ENCODE data around the gene AP1M2. TPM values are rescaled to one million over a fixed set of nuclear protein-coding genes. Genes with fewer than 3 reads are reported as not detected.

AP1M2 gene
- total RNA-seq, 3 donors from 2014 or later = 34.1 to 49.9 TPM; not detected in 1

DNA sequence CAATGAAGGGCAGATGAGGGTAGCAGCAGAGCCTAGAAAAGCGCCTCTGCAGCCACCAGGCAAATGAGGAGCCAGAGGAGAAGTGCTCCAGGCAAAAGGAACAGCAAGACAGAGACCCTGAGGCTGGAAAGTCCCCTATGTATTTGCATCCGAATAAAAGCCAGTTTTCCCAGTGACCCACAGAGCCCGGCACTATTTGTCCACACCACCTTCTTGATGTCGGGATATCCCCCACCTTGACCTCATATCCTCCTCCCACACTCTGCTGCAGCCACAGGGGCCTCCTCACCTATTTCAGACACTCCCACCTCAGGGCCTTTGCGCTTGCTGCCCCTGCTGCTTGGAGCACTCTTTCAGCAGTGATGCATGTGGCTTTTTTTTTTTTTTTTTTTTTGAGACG is 36.8 kb downstream of the AP1M2 start:
- TF ChIP-seq POLR2A (IDR thresholded peaks at IDR 0.05) (no peak), POLR2AphosphoS5 (IDR thresholded peaks at IDR 0.05) (no peak)
- TF ChIP-seq, protein P1, sequence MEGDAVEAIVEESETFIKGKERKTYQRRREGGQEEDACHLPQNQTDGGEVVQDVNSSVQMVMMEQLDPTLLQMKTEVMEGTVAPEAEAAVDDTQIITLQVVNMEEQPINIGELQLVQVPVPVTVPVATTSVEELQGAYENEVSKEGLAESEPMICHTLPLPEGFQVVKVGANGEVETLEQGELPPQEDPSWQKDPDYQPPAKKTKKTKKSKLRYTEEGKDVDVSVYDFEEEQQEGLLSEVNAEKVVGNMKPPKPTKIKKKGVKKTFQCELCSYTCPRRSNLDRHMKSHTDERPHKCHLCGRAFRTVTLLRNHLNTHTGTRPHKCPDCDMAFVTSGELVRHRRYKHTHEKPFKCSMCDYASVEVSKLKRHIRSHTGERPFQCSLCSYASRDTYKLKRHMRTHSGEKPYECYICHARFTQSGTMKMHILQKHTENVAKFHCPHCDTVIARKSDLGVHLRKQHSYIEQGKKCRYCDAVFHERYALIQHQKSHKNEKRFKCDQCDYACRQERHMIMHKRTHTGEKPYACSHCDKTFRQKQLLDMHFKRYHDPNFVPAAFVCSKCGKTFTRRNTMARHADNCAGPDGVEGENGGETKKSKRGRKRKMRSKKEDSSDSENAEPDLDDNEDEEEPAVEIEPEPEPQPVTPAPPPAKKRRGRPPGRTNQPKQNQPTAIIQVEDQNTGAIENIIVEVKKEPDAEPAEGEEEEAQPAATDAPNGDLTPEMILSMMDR (IDR thresholded peaks at IDR 0.05) = no peak

DNA sequence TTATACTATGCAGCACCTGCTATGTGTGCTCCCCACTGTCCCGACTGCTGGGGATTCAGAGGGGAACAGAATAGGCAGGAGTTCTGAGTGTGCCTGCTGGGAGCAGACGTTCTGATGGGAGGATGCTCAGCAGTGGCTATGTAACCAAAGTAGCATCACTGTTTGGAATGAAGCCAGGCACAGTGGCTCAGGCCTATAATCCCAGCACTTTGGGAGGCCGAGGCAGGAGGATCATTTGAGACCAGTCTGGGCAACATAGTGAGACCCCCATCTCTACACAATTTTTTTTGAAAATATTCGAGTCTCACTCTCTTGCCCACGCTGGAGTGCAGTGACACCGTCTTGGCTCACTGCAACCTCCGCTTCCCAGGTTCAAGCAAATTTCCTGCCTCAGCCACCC is 37.4 kb downstream of the AP1M2 start:
- TF ChIP-seq, protein P1 (IDR thresholded peaks at IDR 0.05) = no peak
- TF ChIP-seq POLR2A (IDR thresholded peaks at IDR 0.05) (no peak), POLR2AphosphoS5 (IDR thresholded peaks at IDR 0.05) (no peak)
- Histone ChIP-seq H3K4me3 (no peak overlapping the region), H3K4me1 (peaks cover 0 to 7% of the 10 kb centered on the region in 2 donors), H3K9me3 (no peaks in the 10 kb centered on the region), H3K27ac (no peak overlapping the region), H3K27me3 (no peaks in the 10 kb centered on the region), H3K36me3 (peaks cover 4% of the 10 kb centered on the region)
- intact Hi-C loops (cut with DNase I; ENCODE audit: low total_unique reads) = no loop called here
- no peak for DNase-seq (ENCODE audit: low spot score in 2 of 2)

More for the DNA sequence above, 36.8 kb downstream of the AP1M2 start:
- H3K4me3 ChIP-seq = no peak overlapping the region
- no peak for DNase-seq (ENCODE audit: low spot score in 2 of 2)
- intact Hi-C loops (cut with DNase I; ENCODE audit: low total_unique reads) = no loop called here
- peaks cover 4% of the 10 kb centered on the region for H3K36me3 ChIP-seq
- no peaks in the 10 kb centered on the region for H3K9me3 ChIP-seq
- H3K4me1 ChIP-seq = peaks cover 0 to 1% of the 10 kb centered on the region in 2 donors
- H3K27ac ChIP-seq = no peak overlapping the region
- H3K27me3 ChIP-seq = no peaks in the 10 kb centered on the region

DNA sequence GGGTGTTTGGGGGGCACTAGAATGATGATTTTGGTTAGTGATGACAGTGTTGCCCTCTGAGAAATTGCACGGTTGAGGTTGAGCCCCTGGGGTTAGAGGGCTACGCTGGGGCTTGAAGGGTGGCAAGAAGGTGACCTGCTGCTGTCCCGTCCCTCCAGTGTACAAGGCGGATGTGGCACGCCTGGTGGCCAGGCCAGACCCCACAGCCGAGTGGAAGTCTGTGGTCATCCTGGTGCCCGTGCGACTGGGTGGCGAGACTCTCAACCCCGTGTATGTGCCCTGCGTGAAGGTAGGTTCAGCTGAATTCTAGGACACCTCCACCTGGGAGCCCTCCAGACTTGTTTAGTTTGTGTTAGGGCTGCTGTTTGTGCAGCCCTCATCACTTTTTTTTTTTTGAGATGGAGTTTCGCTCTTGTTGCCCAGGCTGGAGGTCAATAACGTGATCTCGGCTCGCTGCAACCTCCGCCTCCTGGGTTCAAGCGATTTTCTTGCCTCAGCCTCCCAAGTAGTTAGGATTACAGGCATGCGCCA is 38.3 kb downstream of the AP1M2 start:
- TF ChIP-seq, protein P1 (IDR thresholded peaks at IDR 0.05) = no peak
- TF ChIP-seq POLR2A (IDR thresholded peaks at IDR 0.05) (no peak), POLR2AphosphoS5 (IDR thresholded peaks at IDR 0.05) (no peak)
- no peak overlapping the region for H3K27ac ChIP-seq
- no peaks in the 10 kb centered on the region for H3K9me3 ChIP-seq
- no peak overlapping the region for H3K4me3 ChIP-seq
- no peaks in the 10 kb centered on the region for H3K27me3 ChIP-seq
- H3K36me3 ChIP-seq = peaks cover 4% of the 10 kb centered on the region
- peaks cover 0 to 10% of the 10 kb centered on the region in 2 donors for H3K4me1 ChIP-seq
- intact Hi-C loops (cut with DNase I; ENCODE audit: low total_unique reads) = no loop called here
- no peak for DNase-seq (ENCODE audit: low spot score in 2 of 2)

DNA sequence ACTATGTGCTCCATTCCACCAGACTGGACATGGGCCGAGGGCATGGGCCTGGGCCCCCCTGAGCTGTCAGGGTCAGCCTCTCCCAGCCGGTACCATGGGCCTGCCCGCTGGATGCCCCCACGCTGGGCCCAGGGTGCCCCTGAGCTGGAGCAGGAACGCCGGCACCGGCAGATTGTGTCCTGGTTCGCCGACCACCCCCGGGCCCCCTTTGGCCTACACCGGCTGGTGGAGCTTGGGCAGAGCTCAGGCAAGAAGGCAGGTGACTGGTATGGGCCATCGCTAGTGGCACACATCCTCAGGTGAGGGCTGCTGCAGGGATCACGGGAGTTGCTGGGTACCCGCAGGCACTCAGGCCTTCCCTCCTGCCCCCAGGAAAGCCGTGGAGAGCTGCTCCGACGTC is 40.3 kb downstream of the AP1M2 start:
- TF ChIP-seq, protein P1 (IDR thresholded peaks at IDR 0.05) = no peak
- no peak for TF ChIP-seq POLR2A (IDR thresholded peaks at IDR 0.05)
- no peak for TF ChIP-seq POLR2AphosphoS5 (IDR thresholded peaks at IDR 0.05)
- intact Hi-C loops (cut with DNase I; ENCODE audit: low total_unique reads) = no loop called here
- Histone ChIP-seq H3K27me3 (no peaks in the 10 kb centered on the region), H3K27ac (no peak overlapping the region), H3K36me3 (no peaks in the 10 kb centered on the region), H3K4me3 (no peak overlapping the region), H3K4me1 (peaks cover 0 to 14% of the 10 kb centered on the region in 2 donors), H3K9me3 (no peaks in the 10 kb centered on the region)
- no peak for DNase-seq (ENCODE audit: low spot score in 2 of 2)

DNA sequence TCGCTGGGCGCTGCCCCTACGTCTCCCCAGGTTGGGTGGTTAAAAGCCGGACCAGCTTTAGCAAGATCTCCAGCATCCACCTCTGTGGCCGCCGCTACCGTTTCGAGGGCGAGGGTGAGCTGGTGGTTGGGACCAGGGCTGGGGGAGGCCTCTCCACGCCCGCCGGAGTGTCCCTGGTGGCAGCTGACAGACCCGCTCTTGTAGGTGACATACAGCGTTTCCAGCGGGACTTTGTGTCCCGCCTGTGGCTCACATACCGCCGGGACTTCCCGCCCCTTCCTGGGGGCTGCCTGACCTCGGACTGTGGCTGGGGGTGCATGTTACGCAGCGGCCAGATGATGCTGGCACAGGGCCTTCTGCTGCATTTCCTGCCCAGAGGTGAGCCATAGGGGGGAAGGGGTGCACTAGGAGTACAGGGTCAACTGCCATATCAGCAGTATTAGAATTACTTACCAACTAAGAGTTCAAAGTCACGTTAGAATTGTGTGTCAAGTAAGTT is 42.3 kb downstream of the AP1M2 start:
- peak overlapping the region; percentile 70 to 93 (median 89) for H3K4me3 ChIP-seq
- H3K9me3 ChIP-seq = no peaks in the 10 kb centered on the region
- peaks cover 0 to 14% of the 10 kb centered on the region in 2 donors for H3K4me1 ChIP-seq
- no peak for DNase-seq (ENCODE audit: low spot score in 2 of 2)
- peak overlapping the region; percentile 89 to 94 for H3K27ac ChIP-seq
- TF ChIP-seq POLR2A (IDR thresholded peaks at IDR 0.05) (no peak), POLR2AphosphoS5 (IDR thresholded peaks at IDR 0.05) (no peak)
- TF ChIP-seq, protein P1 (IDR thresholded peaks at IDR 0.05) = no peak
- H3K27me3 ChIP-seq = no peaks in the 10 kb centered on the region
- intact Hi-C loops (cut with DNase I; ENCODE audit: low total_unique reads) = no loop called here
- no peaks in the 10 kb centered on the region for H3K36me3 ChIP-seq
